GM10847 (cell line): ENCODE results near the gene ZFAND3.

Source experiments
- POLR2A ChIP-seq: IDR thresholded peaks from 2 replicates; pipeline ENCODE4 v1.6.1; 2011; ENCODE audit not compliant: insufficient read length; ENCODE audit errors: extremely low read depth

Gene ZFAND3

GRCh38 chr6:37819177-37819801, at the start of gene ZFAND3:
TSS of gene ZFAND3 (plus strand) at chr6:37819727. CDS start at chr6:37819946, 219 bp downstream.
- TF ChIP-seq POLR2A, result peak; percentile 9

- no peak for TF ChIP-seq POLR2A
Observed at GRCh38 chr6:37774028-37774680, 45.4 kb upstream of the ZFAND3 start.

- TF ChIP-seq POLR2A, result no peak
Observed at GRCh38 chr6:37776566-37776965, 43.0 kb upstream of the ZFAND3 start.

GRCh38 chr6:37777272-37777834, 42.2 kb upstream of the ZFAND3 start:
- no peak for TF ChIP-seq POLR2A

GRCh38 chr6:37779111-37779800, 40.3 kb upstream of the ZFAND3 start:
- TF ChIP-seq POLR2A, result no peak

GRCh38 chr6:37779902-37780628, 39.5 kb upstream of the ZFAND3 start:
- TF ChIP-seq POLR2A, result no peak

GRCh38 chr6:37781788-37782187, 37.7 kb upstream of the ZFAND3 start:
- TF ChIP-seq POLR2A, result no peak

- no peak for TF ChIP-seq POLR2A
Observed at GRCh38 chr6:37783025-37783855, 36.3 kb upstream of the ZFAND3 start.

- no peak for TF ChIP-seq POLR2A
Observed at GRCh38 chr6:37783856-37784584, 35.5 kb upstream of the ZFAND3 start.

GRCh38 chr6:37784585-37784967, 35.0 kb upstream of the ZFAND3 start:
- no peak for TF ChIP-seq POLR2A

GRCh38 chr6:37785002-37785662, 34.4 kb upstream of the ZFAND3 start:
- no peak for TF ChIP-seq POLR2A

GRCh38 chr6:37785663-37786270, 33.8 kb upstream of the ZFAND3 start:
- TF ChIP-seq POLR2A, result no peak

GRCh38 chr6:37787216-37787615, 32.3 kb upstream of the ZFAND3 start:
- no peak for TF ChIP-seq POLR2A

- no peak for TF ChIP-seq POLR2A
Observed at GRCh38 chr6:37788259-37788658, 31.3 kb upstream of the ZFAND3 start.
